Pons (tissue), 1 donor: ENCODE data around the gene CYP1A1.
"Not testable (repeated sequence)": the region's sequence is repeated elsewhere in the genome, so short reads cannot be mapped to it uniquely, and the experiment has no call there.

Experiments
- DNase-seq: peaks from one replicate; pipeline ENCODE4 v3.0.0-alpha.2; 2016; ENCODE audit warnings: low spot score

CYP1A1 gene

DNA sequence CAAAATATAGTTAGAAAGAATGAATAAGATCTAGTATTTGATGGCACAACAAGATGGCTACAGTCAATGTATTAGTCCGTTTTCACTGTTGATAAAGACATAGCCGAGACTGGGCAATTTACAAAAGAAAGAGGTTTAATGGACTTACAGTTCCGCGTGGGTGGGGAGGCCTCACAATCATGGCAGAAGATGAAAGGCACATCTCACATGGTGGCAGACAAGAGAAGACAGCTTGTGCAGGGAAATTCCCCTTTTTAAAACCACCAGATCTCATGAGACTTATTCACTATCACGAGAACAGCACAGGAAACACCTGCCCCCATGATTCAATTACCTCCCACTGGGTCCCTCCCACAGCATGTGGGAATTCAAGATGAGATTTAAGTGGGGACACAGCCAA is 12.9 kb upstream of the CYP1A1 start:
- DNase-seq, result not testable (repeated sequence)

DNA sequence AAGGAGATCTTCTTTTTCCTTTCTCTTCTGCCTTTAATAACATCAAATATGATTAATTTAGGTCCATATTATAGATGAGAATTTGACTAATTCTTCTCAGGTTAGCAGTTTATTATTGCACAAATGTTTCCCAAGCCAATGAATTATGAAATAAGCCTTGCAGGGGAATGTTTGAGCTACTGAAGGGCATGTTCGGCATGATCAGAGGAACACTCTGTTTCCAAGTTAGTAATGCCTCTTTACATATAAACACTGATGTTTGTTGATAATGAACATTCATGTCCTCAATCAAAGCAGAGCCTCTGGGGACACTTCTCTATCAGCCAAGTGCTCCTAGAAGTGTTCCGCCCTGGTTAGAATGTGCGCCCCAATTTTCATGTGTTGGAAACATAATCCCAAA is 10.0 kb upstream of the CYP1A1 start:
- no peak for DNase-seq

DNA sequence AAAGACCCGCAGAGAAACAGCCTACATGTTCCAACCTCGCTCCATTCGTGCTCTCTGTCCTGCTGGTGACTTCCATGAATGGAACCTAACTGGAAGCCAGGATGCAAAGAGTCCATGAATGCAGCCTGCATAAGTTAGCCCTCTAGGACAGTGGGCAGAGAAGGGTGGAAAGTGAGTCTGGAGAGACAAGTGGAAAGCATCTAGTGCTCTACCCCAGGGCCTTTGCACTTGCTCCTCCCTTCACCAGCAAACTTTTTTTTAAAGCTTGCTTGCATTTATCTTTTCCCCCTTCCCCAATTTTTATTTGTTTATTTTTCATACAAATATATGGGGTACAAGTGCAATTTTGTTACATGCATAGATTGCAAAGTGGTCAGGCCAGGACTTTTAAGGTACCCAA is 7.9 kb upstream of the CYP1A1 start:
- DNase-seq, result no peak

- DNase-seq, result no peak
Observed at GRCh38 chr15:74732846-74733245, 7.5 kb upstream of the CYP1A1 start.

DNA sequence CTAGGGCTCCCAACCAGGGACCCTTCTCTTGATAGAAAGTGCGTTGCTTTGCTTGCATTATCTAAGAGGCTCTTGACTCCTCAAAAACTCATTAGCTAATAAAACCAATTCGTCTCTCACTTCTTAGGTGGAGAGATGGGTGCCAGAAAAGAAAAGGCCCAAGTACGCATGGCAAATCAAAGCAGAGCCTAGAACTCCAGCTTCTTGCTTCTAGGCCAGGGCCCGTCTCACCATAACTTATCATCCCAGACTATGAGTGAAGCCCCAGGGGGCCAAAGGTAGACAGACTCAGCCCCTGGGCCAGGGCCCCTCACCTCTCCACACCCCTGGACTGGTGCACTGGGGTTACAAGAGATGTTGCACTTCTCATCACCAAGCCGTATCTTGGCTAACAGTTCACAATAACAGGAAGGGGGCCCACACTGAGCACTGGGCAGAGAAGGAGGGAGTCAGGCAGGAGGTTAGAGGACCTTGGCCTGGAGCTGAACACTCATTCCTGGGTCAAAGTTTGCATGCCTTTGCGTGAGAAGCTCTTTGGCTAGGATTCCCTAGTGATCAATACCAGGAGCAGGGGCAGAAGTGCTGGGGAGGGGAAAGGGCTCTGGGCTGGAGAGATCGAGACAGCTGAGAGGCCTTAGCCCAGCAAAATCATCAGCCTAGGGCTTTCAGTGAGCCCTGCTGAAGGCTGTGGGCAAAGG is 5.4 kb upstream of the CYP1A1 start:
- no peak for DNase-seq

DNA sequence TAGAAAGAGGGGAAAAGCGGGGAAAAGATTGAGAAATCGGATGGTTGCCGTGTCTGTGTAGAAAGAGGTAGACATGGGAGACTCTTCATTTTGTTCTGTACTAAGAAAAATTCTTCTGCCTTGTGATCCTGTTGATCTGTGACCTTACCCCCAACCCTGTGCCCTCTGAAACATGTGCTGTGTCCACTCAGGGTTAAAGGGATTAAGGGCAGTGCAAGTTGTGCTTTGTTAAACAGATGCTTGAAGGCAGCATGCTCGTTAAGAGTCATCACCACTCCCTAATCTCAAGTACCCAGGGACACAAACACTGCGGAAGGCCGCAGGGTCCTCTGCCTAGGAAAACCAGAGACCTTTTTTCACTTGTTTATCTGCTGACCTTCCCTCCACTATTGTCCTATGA is 4.0 kb upstream of the CYP1A1 start:
- DNase-seq, result not testable (repeated sequence)

- not testable (repeated sequence) for DNase-seq
Observed at GRCh38 chr15:74728699-74729098, 3.4 kb upstream of the CYP1A1 start.

DNA sequence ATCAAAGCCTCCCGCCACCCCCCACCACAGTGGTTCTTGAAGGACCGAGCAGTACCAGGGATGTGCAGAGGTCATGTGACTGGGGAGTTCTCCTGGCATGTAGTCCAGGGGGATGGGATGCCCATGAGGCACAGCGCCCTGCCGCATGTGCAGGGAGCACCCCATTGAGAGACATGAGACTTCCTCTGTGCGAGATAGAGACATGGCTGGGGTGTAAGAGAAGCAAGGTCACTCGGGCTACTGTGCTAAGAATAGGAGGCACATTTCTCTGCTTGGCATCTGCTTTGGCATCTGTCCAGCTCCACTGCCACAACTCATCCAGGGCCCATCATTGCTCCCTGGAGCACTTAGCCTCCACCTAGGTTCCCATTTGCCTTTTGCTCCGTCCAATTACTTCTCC is 2.4 kb upstream of the CYP1A1 start:
- DNase-seq, result no peak

DNA sequence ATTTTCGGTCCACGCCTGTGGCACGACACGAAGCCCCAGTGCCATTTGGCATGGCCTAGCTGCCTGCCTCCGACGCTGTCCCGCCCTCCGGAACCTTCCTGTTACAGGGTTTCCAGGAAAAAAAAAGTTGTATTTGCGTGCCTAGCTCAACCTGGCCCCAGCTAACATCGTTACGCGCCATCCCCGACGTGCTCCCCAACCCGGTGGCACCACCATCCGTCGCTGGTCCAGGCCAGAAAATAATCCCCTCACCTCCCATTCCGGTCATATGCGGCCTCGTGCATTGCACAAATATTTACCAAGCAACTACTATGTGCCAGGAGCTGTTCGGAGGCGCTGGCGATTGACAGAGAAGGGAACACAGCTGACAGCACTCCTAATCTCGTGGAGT is 1.4 kb upstream of the CYP1A1 start:
- DNase-seq, result no peak

- DNase-seq, result no peak
Observed at GRCh38 chr15:74725845-74726773, 781 bp upstream of the CYP1A1 start.

GRCh38 chr15:74724570-74725224 is 631 bp downstream of the CYP1A1 start:
- DNase-seq, result no peak

DNA sequence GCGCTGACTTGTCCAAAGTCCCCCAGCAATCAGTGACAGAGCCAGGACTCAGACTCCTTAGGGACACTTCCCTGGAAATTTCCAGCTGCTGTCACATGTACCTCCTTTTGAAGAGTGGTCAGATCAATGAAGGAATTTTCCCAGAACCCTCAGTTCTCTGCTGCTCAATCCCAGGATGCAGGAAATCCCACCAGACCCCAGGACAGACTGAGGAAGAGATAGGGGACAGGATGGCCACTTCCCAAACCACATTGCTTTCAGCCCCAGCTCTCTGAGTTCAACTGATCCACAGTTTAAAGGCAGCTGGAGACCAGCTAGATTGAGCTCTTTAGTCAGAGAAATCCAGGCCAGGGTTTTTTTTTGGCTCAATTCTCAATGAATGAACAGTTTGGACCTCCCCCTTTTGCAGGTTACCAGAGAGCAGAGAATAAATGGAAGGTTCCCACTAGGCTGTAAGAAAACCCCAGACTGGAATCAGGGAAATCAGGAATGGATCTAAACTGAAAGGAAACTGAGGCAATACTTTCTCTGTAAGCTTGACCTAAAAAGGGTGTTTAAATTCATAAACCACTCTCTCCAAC is 1.5 kb downstream of the CYP1A1 start:
- peak; percentile 80 for DNase-seq

- DNase-seq, result no peak
Observed at GRCh38 chr15:74723187-74723586, 2.1 kb downstream of the CYP1A1 start.

DNA sequence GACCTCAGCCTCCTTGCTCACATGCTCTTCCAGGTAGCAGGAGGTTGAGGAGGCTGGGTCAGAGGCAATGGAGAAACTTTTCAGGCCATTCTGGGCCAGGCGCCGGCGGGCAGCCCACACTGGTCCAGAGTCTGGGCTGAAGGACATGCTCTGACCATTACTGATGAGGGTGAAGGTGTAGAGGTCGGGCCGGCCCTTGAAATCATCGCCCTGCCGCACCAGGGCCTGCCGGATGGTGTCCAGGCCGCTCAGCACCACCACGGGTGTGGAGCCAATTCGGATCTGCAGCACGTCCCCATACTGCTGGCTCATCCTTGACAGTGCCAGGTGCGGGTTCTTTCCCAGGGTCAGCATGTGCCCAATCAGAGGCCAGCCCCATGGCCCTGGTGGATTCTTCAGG is 2.7 kb downstream of the CYP1A1 start:
- no peak for DNase-seq

GRCh38 chr15:74716651-74717050 is 8.7 kb downstream of the CYP1A1 start:
- no peak for DNase-seq

DNA sequence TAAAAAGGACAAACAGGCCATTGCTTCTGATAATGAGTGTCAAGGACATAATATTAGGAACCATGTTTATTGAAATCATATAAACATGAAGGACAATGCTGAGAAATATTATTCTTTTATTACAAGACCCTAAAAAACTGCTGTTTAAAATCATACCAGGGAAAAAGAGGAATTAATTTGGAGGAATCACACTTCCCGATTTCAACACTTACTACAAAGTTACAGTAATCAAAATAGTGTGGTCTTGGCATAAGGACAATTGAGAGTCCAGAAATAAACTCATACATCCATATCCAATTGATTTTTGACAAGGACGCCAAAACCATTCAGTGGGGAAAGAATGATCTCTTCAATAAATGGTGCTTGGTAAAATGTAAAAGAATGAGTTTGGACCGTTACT is 13.0 kb downstream of the CYP1A1 start:
- DNase-seq, result no peak

GRCh38 chr15:74710319-74711094 is 14.8 kb downstream of the CYP1A1 start:
- DNase-seq, result no peak

DNA sequence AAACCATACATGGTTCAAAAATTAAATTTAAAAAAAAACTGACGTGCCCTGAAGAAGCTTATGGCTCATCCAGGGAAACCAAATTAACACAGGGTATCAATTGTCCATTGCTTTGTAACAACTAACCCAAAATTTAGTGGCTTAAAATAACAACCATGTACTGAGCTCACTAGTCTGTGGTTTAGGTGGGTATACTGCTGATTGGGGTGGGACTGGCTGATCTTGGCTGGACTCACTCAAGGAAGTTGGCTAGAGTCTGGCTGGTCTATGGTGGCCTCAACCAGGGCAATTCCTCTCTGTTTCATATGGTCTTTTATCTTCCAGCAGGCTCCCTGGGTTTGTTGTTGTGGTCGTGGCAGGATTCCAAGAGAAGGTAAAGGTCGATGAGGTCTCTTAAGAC is 15.4 kb downstream of the CYP1A1 start:
- DNase-seq, result no peak

GRCh38 chr15:74709011-74709410 is 16.3 kb downstream of the CYP1A1 start:
- DNase-seq, result no peak

- DNase-seq, result no peak
Observed at GRCh38 chr15:74696808-74697207, 28.5 kb downstream of the CYP1A1 start.

GRCh38 chr15:74696398-74696729 is 29.0 kb downstream of the CYP1A1 start:
- DNase-seq, result no peak
